SU-DHL-6 (cell line): Measurements from ENCODE around the gene CST6.

Source experiments
- EZH2phosphoT487 ChIP-seq: fragments of 200-600 bp; sonication (generic), shearing (Covaris generic); conservative IDR thresholded peaks from 2 replicates; pipeline ENCODE4 v1.6.1; 2018; ENCODE audit warnings: mild to moderate bottlenecking, antibody characterized with exemption, low read length, moderate library complexity, mixed read lengths
- TF ChIP-seq, protein P1 (sequence below): fragments of 200-600 bp; sonication (generic); IDR thresholded peaks from one replicate; pipeline ENCODE4 v1.5.1; 2017; ENCODE audit warnings: antibody characterized with exemption, mild to moderate bottlenecking, low read length, moderate library complexity; ENCODE audit not compliant: insufficient read depth, poor library complexity, severe bottlenecking

DNA sequence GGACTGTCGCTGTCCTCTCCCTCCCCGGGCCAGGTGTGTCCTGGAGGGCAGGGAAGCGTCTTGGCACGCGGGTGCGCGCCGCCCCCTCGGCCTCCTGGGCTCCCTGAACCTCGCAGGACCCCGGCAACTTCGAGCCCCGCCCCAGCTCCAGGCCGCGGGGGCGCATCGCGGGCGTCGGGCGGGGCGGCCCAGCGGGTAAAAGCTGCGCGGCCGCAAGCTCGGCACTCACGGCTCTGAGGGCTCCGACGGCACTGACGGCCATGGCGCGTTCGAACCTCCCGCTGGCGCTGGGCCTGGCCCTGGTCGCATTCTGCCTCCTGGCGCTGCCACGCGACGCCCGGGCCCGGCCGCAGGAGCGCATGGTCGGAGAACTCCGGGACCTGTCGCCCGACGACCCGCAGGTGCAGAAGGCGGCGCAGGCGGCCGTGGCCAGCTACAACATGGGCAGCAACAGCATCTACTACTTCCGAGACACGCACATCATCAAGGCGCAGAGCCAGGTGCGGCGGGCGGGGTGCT is at the start of gene CST6:
- TF ChIP-seq, protein P1, sequence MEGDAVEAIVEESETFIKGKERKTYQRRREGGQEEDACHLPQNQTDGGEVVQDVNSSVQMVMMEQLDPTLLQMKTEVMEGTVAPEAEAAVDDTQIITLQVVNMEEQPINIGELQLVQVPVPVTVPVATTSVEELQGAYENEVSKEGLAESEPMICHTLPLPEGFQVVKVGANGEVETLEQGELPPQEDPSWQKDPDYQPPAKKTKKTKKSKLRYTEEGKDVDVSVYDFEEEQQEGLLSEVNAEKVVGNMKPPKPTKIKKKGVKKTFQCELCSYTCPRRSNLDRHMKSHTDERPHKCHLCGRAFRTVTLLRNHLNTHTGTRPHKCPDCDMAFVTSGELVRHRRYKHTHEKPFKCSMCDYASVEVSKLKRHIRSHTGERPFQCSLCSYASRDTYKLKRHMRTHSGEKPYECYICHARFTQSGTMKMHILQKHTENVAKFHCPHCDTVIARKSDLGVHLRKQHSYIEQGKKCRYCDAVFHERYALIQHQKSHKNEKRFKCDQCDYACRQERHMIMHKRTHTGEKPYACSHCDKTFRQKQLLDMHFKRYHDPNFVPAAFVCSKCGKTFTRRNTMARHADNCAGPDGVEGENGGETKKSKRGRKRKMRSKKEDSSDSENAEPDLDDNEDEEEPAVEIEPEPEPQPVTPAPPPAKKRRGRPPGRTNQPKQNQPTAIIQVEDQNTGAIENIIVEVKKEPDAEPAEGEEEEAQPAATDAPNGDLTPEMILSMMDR: no peak
- TF ChIP-seq EZH2phosphoT487: no peak
